Measurements from ENCODE around the gene WBP2NL.

DNA sequence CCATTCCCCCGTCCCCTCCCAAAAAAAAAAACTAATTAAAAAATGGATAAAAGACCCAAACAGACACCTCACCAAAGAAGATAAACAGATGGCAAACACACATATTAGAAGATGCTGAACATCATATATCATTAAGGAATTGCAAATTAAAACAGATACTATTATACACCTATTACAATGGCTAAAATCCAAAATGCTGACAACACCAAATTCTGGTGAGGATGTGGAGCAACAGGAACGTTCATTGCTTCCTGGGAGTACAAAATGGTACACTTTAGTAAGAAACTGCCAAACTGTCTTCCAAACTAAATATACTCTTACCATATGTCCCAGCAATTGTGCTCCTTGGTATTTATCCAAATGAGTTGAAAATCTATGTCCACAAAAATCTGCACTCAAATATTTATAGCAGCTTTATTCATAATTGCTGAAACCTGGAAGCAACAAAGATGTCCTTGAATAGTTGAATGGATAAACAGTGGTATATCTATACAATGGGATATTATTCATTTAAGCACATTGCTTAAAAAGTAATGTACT, 52.1 kb downstream of the WBP2NL start:
- TF ChIP-seq, protein P1, sequence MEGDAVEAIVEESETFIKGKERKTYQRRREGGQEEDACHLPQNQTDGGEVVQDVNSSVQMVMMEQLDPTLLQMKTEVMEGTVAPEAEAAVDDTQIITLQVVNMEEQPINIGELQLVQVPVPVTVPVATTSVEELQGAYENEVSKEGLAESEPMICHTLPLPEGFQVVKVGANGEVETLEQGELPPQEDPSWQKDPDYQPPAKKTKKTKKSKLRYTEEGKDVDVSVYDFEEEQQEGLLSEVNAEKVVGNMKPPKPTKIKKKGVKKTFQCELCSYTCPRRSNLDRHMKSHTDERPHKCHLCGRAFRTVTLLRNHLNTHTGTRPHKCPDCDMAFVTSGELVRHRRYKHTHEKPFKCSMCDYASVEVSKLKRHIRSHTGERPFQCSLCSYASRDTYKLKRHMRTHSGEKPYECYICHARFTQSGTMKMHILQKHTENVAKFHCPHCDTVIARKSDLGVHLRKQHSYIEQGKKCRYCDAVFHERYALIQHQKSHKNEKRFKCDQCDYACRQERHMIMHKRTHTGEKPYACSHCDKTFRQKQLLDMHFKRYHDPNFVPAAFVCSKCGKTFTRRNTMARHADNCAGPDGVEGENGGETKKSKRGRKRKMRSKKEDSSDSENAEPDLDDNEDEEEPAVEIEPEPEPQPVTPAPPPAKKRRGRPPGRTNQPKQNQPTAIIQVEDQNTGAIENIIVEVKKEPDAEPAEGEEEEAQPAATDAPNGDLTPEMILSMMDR (IDR thresholded peaks at IDR 0.05) = no peak
- TF ChIP-seq POLR2A (IDR thresholded peaks at IDR 0.05) = no peak

Data from tibial nerve (tissue), 3 donors.